ENCODE measurements around the gene PAM16.

The PAM16 gene

DNA sequence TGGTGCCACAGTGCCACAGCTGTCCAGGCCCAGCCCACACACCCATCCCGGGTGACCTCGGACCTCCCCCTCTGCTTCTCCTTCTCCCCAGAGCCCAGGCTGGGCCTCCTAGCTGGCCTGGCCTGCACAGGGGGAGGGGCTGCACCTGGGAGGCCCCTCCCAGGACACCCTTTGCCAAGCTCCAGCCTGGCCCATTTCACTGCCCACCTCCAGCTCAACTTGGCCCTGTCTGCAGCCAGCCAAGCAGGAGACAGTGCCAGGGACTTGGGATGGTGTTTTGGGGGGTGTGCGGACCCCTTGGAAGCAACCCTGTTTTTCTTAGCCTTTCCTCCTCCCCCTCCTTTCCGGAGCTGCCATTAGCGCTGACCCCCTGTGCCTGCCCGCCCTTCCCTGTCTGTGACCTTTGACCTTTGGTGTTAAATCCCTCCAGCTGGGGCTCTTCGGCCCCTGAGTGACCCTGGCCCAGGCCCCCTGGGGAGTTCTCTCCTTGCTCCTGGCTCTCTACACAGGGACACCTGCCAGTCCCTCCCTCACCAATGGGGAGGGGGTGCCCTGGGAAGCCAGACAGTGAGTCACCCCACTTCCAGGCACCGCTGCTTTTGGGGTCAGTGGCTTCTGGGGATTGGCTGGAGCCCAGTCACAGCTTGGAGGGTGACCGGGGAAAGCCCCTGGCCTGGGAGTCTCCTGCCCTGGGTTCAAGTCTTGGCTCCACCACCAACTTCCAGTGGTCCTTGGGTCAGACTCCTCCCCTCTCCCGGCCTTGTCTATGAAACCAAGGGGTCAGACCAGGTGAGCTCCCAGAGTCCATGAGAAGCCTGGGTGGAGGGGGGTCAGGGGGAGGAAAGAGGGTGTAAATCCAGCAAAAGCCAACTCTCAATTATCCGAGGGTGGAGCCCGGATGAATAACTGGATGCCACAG lies 33.3 kb downstream of the PAM16 start:
- no peak for DNase-seq

GRCh38 chr16:4316864-4317531 lies 34.1 kb downstream of the PAM16 start:
- no peak for DNase-seq

GRCh38 chr16:4316108-4316863 lies 34.8 kb downstream of the PAM16 start:
- DNase-seq: no peak

GRCh38 chr16:4315186-4316107 lies 35.7 kb downstream of the PAM16 start, which contains the start of gene GLIS2:
Gene GLIS2 (plus strand): TSS chr16:4316067. CDS start chr16:4332281, 16,214 bp downstream.
- DNase-seq: no peak

DNA sequence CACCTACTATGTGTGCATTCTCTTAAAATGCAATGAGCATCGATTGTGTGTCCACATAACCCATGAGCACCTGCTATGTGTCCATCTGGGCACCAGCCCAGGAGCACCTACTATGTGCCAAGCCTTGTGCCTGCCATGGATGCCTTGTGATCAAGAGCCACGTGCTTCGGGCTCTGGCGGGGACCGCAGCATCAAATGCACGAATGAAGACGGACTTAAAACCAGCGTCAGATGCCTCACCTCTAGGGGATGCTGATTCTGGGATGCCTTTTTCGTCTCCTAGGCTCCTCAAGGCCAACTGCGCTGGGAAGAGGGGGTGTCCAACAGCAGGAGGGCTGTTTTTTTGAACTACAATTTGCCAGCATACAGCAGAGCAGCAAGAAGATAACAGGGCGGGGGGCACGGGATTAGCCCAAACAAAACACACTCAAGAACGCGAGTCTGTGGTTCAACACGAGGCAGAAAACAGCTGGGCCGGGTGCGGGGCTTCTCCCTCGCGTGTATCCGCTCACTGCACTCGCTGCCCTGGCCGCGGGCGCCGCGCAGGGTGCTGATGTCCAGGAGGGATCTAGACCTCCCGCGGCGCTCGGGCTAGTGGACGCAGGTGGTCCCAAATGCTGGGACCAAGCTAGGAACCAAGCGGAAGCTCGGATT lies 36.5 kb downstream of the PAM16 start:
- peak; percentile 32 for DNase-seq

DNA sequence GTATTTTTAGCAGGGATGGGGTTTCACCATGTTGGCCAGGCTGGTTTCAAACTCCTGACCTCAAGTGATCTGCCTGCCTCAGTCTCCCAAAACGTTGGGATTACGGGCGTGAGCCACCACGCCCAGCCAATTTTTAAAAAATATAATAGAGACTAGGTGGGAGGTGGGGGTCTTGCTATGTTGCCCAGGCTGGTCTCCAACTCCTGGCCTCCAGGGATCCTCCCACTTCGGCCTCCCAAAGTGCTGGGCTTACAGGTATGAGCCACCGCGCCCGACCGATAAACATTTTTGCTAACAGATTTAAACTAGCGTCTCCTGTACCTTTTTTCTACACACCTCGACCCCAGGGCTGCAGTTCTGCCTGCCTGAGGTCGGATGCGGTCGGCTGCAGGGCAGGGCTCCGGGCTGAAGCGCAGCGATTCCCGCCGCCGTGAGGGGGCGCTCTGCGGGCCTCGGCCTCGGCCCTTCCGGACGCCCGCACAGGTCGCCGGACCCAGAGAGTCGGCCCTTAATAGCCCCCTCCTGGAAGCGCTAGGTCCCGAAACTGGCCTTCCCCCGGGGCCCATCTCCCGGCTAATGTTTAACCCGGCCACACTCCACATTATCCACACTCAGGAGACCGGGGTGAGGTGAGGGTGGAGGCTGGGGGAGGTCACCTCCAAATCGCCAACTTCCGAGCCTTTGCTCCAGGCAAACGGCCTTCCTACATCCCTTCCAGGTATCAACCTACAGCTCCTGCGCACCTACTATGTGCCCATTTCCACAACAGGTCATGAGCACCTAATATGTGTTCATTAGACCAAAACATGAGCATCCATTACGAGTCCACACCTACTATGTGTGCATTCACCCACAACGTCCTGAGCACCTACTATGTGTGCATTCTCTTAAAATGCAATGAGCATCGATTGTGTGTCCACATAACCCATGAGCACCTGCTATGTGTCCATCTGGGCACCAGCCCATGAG lies 37.3 kb downstream of the PAM16 start:
- DNase-seq: peak; percentile 20

GRCh38 chr16:4309833-4310266 lies 41.3 kb downstream of the PAM16 start:
- peak; percentile 56 for DNase-seq

GRCh38 chr16:4309102-4309832 lies 41.9 kb downstream of the PAM16 start:
- DNase-seq: no peak

DNA sequence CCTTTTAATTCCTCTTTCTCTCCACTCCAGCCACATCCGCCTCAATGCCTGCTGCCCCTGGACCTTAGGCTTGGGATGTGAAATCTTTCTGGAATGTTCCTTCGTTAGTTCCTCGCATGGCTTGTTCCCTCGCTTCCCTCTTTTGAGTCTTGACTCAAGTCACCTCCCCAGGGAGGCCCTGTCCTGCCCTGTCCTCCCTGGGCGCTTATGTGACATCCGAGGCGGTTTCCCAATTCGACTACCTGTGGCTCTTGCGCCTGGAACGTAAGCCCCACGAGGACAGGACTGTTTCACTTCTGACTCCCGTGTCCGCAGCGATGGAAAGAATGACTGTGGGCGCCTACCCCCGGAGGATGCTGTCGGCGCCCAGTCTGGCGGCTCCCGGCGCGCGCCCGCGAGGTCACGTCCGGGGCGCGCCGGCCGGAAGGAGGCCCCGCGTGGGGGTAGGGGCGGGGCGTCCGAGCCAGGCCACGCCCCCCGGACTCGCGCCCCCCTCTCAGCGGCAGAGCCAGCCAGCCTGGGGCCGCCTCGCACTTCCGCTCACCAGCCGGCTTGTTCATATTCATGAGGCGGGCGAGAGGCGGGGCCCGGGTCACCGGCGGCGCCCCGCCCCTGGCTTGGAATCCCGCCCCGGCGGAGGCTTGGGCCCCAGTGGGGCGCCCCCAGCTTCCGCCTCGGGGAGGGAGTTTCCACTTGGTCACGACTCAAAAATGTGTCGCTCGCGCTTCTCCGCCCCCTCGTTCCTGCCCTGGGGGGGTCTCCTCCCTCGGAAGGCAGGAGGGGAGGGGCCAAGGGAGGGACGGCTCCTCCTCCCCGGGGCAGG lies 43.7 kb downstream of the PAM16 start:
- peak; percentile 96 for DNase-seq

- peak; percentile 31 for DNase-seq
Measured at GRCh38 chr16:4306470-4307214, 44.5 kb downstream of the PAM16 start.

- no peak for DNase-seq
Measured at GRCh38 chr16:4303973-4304372, 47.1 kb downstream of the PAM16 start.

DNA sequence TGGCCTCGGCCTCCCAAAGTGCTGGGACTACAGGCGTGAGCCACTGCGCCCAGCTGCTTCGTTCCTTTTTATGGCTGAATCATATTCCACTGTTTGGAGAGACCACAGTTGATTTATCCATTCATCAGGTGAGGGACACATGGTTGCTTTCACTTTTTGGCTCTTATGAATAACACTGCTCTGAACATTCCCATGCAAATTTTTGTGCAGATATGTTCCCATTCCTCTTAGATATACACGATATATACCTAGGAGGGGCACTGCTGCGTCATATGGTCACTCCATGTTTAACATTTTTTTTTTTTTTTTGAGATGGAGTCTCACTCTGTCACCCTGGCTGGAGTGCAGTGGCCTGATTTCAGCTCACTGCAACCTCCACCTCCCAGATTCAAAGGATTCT lies 49.2 kb downstream of the PAM16 start:
- DNase-seq: no peak

DNA sequence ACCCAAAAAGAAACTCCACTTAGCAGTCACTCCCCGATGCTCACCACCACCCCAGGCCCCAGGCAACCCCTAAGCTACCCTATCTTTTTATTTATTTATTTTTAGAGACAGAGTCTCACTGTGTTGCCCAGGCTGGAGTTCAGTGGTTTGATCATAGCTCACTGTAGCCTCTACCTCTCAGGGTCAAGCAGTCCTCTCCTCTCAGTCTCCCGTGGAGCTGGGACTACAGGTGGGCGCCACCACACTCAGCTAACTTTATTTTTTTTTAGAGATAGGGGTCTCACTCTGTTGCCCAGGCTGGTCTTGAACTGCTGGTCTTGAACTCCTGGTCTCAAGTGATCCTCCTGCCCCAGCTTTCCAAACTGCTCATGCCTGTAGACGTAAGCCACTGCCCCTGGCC lies 49.9 kb downstream of the PAM16 start:
- no peak for DNase-seq

DNA sequence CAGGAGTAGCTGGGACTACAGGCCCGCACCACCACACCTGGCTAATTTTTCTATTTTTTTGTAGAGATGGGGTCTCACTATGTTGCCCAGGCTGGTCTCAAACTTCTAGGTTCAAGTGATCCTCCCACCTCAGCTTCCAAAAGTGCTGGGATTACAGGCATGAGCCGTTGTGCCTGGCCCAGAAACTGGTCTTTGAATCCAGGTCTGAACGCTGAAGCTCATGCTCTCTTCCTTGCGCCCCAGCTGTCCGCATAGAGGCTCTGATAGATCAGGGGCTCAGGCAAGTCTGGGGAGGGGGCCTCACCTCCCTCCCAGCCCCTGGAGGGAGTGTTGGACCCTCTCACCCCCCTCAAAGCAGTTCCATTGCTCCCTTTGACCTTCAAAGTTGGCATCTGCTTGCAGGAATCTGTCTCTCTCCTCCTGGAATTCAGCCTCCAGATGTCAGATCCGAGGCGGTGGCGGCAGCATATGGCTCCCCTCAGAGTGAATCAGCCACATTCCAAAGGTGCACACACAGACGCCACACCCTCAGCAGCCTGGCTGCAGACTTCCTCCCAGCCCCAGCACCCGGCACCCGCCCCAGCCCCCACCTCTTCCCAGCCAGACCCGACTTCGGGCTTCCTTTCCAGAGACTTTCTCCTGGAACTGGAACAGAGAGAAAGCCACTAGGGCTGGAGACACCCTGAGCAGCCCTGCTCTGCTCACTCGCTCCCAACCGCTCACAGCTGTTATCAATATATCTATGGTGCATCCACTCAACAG lies 52.2 kb downstream of the PAM16 start:
- no peak for DNase-seq

- DNase-seq: no peak
Measured at GRCh38 chr16:4297480-4297879, 53.6 kb downstream of the PAM16 start.

DNA sequence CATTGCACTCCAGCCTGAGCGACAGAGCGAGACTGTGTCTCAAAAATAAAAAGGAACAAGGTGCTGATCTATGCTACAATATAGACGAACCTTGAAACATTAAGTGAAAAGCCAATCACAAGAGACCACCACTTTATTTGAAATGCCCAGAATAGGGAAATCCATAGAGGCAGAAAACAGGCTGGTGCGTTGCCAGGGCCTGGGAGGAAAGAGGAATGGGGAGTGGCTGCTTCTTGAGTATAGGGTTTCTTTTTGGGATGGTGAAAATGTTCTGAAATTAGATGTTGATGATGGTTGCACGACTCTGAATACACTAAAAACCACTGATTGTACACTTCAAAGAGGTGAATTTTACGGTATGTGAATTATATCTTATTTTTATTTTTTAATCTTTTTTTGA lies 55.5 kb downstream of the PAM16 start:
- DNase-seq: no peak

GRCh38 chr16:4293822-4294457 lies 57.2 kb downstream of the PAM16 start:
- no peak for DNase-seq

All from activated CD4-positive, alpha-beta T cell treated with anti-CD3 and anti-CD28 coated beads, Interleukin-2, amount 50 U/mL, for 16 hours (primary cell).